ENCODE measurements around the gene ACBD4.

GRCh38 chr17:45137561-45138305 lies 2.2 kb downstream of the ACBD4 start:
- TF ChIP-seq EZH2phosphoT487 (IDR thresholded peaks at IDR 0.05; ENCODE audit: borderline replicate concordance, low read length) (no peak), CTCF (IDR thresholded peaks at IDR 0.05; ENCODE audit: low read depth, low read length, poor library complexity, severe bottlenecking) (no peak)

Measured in DOHH2 (cell line).